Activated naive CD8-positive, alpha-beta T cell treated with anti-CD3 and anti-CD28 coated beads, Interleukin-2, amount 50 U/mL, for 24 hours (primary cell): ENCODE measurements around the gene C6orf47.

ENCODE experiments used
- ATAC-seq: fragments of 150-1000 bp; cut with Tn5 transposase; one replicate; pipeline ENCODE4 v1.10.0; 2021
- DNase-seq: peaks from one replicate; pipeline ENCODE4 v3.0.0; 2021
- H3K27ac Mint-ChIP-seq: one replicate; pipeline ENCODE4 v1.8.0; 2021; ENCODE audit warnings: mild to moderate bottlenecking, mixed read lengths
- H3K27me3 Mint-ChIP-seq: one replicate; pipeline ENCODE4 v1.8.0; 2021; ENCODE audit warnings: mixed read lengths
- H3K36me3 Mint-ChIP-seq: one replicate; pipeline ENCODE4 v1.8.0; 2021; ENCODE audit warnings: low read depth, mixed read lengths
- H3K4me1 Mint-ChIP-seq: one replicate; pipeline ENCODE4 v1.8.0; 2021; ENCODE audit warnings: mixed read lengths
- H3K4me3 Mint-ChIP-seq: one replicate; pipeline ENCODE4 v1.8.0; 2021; ENCODE audit warnings: mild to moderate bottlenecking, moderate library complexity, mixed read lengths
- H3K9me3 Mint-ChIP-seq: one replicate; pipeline ENCODE4 v1.8.0; 2021; ENCODE audit warnings: mixed read lengths

The C6orf47 gene

DNA sequence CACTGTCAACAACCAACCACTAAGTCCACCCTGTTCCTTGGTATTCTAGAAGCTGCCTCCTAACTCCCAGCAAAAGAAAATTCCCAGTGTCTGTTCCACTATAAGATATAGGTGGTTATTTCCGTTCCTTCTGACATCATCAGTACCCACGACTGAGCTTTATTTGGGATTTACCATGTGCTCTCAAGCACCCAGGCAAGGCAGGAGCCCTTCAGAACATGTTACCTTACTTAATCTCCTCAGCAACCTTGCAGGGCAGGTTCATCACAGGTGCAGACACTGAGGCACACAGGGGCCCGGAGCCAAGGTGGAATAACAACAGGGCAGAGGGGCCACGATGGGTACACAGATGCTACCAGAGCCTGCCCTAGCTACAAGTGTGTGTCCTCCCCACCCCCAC lies 31.8 kb upstream of the C6orf47 start:
- H3K27ac Mint-ChIP-seq, result no peak overlapping the region
- no peak for DNase-seq
- peaks cover 20% of the 10 kb centered on the region for H3K36me3 Mint-ChIP-seq
- no peak for ATAC-seq
- no peaks in the 10 kb centered on the region for H3K27me3 Mint-ChIP-seq
- no peaks in the 10 kb centered on the region for H3K9me3 Mint-ChIP-seq
- peaks cover 11% of the 10 kb centered on the region for H3K4me1 Mint-ChIP-seq
- H3K4me3 Mint-ChIP-seq, result no peak overlapping the region

GRCh38 chr6:31691564-31692108 lies 31.1 kb upstream of the C6orf47 start:
- peaks cover 19% of the 10 kb centered on the region for H3K36me3 Mint-ChIP-seq
- H3K27ac Mint-ChIP-seq, result no peak overlapping the region
- H3K9me3 Mint-ChIP-seq, result no peaks in the 10 kb centered on the region
- DNase-seq (no peak), ATAC-seq (no peak)
- H3K4me1 Mint-ChIP-seq, result peaks cover 10% of the 10 kb centered on the region
- H3K4me3 Mint-ChIP-seq, result no peak overlapping the region
- no peaks in the 10 kb centered on the region for H3K27me3 Mint-ChIP-seq

- H3K9me3 Mint-ChIP-seq, result no peaks in the 10 kb centered on the region
- no peak overlapping the region for H3K4me3 Mint-ChIP-seq
- DNase-seq, result no peak
- H3K4me1 Mint-ChIP-seq, result peaks cover 10% of the 10 kb centered on the region
- no peak overlapping the region for H3K27ac Mint-ChIP-seq
- no peaks in the 10 kb centered on the region for H3K27me3 Mint-ChIP-seq
- ATAC-seq, result no peak
- H3K36me3 Mint-ChIP-seq, result peaks cover 18% of the 10 kb centered on the region
These were observed 30.5 kb upstream of the C6orf47 start for GRCh38 chr6:31691078-31691463.

- Mint-ChIP-seq H3K36me3 (peaks cover 15% of the 10 kb centered on the region), H3K9me3 (no peaks in the 10 kb centered on the region), H3K27me3 (no peaks in the 10 kb centered on the region), H3K27ac (peak overlapping the region; percentile 59), H3K4me1 (peaks cover 10% of the 10 kb centered on the region), H3K4me3 (no peak overlapping the region)
- DNase-seq, result no peak
- ATAC-seq, result peak; percentile 44
These were observed 29.9 kb upstream of the C6orf47 start for GRCh38 chr6:31690231-31691077.

GRCh38 chr6:31689249-31690110 lies 28.9 kb upstream of the C6orf47 start:
- Mint-ChIP-seq H3K4me1 (peaks cover 10% of the 10 kb centered on the region), H3K4me3 (no peak overlapping the region), H3K9me3 (no peaks in the 10 kb centered on the region), H3K36me3 (peaks cover 11% of the 10 kb centered on the region), H3K27ac (peak overlapping the region; percentile 59), H3K27me3 (no peaks in the 10 kb centered on the region)
- ATAC-seq (no peak), DNase-seq (no peak)

DNA sequence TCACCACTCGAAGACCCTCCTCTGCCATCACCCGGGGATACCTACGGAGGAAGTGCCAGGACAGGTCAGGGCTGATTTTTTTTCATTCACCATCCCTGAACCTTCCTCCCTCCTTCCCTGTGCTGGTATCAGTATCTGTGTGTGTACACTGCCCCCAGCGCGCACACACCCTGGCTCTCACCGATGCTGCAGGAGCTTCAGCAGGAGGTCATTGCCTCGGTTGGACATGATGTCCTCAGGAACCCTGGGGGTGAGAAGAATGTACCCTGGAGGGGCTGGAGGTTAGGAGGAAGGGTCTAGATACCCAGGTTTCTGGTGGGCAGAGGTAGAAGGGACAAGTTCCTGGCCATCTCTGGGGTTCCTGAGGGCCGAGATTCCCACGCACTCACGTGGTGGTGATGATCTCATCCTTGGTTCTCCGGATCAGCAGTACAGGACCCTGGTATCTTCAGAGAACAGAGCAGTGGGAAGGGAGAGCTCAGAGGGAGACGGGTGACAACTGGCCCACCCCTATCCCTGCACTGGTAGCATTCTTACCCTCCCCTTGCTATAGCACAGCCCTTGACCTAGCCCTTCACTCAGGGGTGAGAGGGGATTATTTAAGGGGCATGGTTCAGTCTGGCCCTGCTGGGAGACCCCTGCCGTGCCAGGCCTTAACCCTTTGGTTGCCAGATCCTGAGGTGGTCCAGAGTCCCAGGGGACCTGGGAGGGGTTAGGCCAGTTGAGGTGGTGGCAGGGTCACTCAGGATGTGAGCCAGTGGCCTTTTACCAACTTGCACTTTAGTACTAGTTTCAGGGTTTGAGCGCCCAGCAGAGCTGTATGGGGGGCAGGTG lies 27.5 kb upstream of the C6orf47 start:
- Mint-ChIP-seq H3K27me3 (no peaks in the 10 kb centered on the region), H3K4me3 (no peak overlapping the region), H3K36me3 (peaks cover 11% of the 10 kb centered on the region), H3K4me1 (peaks cover 10% of the 10 kb centered on the region), H3K27ac (no peak overlapping the region), H3K9me3 (no peaks in the 10 kb centered on the region)
- DNase-seq (no peak), ATAC-seq (no peak)

DNA sequence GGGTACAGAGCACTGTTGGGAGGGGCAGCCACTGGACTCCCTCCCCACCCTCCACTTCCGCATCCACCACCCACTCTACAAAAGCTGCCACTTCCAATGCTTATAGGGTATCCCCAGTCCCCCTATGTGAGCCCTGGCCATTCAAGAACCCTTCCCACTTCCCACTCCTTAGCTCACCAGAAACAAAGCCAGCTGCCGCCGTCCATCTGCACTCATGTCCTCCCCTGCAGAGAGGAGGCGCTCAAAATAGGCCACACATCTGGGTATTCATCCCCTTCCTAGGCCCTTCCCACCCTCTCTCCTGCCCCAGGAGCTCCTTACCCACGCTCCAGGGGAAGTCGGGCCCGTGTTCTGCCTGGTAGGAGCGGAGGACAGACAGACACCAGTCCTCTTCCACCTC lies 26.7 kb upstream of the C6orf47 start:
- ATAC-seq (no peak), DNase-seq (no peak)
- peaks cover 10% of the 10 kb centered on the region for H3K4me1 Mint-ChIP-seq
- no peak overlapping the region for H3K27ac Mint-ChIP-seq
- H3K4me3 Mint-ChIP-seq, result no peak overlapping the region
- H3K36me3 Mint-ChIP-seq, result peaks cover 11% of the 10 kb centered on the region
- H3K27me3 Mint-ChIP-seq, result no peaks in the 10 kb centered on the region
- H3K9me3 Mint-ChIP-seq, result no peaks in the 10 kb centered on the region

- no peak for ATAC-seq
- Mint-ChIP-seq H3K4me3 (no peak overlapping the region), H3K27ac (peak overlapping the region; percentile 2), H3K27me3 (no peaks in the 10 kb centered on the region), H3K36me3 (peaks cover 11% of the 10 kb centered on the region), H3K9me3 (no peaks in the 10 kb centered on the region), H3K4me1 (peaks cover 15% of the 10 kb centered on the region)
- no peak for DNase-seq
These were observed 25.9 kb upstream of the C6orf47 start for GRCh38 chr6:31686483-31686882.

GRCh38 chr6:31683591-31683990 lies 23.0 kb upstream of the C6orf47 start:
- peaks cover 21% of the 10 kb centered on the region for H3K4me1 Mint-ChIP-seq
- ATAC-seq (no peak), DNase-seq (no peak)
- peaks cover 11% of the 10 kb centered on the region for H3K36me3 Mint-ChIP-seq
- H3K4me3 Mint-ChIP-seq, result no peak overlapping the region
- no peak overlapping the region for H3K27ac Mint-ChIP-seq
- no peaks in the 10 kb centered on the region for H3K27me3 Mint-ChIP-seq
- no peaks in the 10 kb centered on the region for H3K9me3 Mint-ChIP-seq

DNA sequence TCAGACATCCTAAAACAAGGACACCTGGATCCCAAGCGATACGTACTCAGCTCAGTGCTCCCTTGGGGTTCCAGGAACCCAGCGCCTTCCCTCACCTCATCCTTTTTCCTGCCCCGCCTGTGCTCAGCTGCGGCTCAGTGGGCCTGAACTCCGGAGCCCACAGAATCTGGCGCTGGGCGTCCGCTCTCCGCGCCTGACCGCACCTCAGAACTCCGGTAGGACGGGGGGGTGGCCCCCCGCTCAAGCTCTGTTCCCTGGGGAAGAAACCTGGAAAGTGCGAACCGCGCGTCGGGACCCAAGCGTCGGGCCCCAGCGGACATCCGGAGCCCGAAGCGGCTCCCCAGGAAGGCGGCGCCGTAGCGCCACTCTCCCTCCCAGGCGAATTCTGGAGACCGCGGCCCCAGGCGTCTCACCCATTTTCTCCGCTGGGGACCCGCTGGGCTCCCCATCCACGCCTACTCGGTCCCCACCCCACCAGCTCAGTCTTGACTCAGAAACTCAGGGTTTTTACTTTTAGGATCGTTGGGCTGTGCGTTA lies 20.6 kb upstream of the C6orf47 start:
- H3K27me3 Mint-ChIP-seq, result no peaks in the 10 kb centered on the region
- H3K9me3 Mint-ChIP-seq, result no peaks in the 10 kb centered on the region
- H3K4me3 Mint-ChIP-seq, result peak overlapping the region; percentile 77
- DNase-seq (peak; percentile 55), ATAC-seq (peak; percentile 73)
- peak overlapping the region; percentile 29 for H3K27ac Mint-ChIP-seq
- H3K4me1 Mint-ChIP-seq, result peaks cover 21% of the 10 kb centered on the region
- peaks cover under 1% of the 10 kb centered on the region for H3K36me3 Mint-ChIP-seq

DNA sequence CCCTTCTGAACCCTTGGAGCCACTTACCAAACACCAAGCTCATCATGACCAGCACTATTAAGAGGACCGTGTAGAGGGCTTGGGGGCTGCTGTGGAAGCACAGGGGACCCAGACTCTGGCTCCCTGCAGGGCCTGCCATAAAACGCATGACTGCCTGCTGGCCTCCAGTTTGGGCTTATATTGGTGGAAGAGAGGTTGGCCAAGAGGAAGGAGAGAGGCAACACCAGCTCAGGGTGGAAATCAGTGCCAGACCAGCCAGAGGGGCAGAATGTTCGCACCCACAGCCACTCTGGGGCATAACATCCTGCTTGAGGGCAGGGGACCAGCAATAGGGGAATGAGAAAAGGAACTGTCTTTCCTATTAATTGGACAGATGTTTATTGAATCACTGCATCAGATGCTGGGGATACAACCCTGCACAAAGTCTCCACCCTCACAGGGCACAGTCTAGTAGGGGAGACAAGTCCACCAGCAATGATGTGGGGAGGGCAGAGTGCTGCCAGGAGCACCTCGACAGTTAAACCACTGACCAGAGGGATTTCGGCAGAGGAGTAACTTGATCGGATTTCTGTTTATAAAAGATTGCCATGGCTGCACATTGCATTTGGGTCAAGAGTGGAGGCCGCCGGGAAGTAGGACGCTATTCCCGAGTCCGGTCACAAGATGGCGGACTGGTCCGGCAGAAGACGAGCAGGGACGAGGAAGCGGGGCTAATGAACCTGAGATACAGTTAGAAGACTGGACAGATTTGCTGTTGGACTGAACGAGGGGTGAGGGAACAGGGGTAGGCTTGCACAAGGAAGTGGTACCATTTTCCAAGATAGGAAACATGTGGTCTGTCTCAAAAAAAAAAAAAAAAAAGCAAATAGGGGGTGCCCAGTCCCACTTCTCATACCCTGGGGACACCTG lies 19.9 kb upstream of the C6orf47 start, which contains the start of gene LY6G5C:
Gene LY6G5C (minus strand): TSS at position 842 of the 909 bp plus-strand sequence. CDS start 694 bp downstream, at position 148.
- H3K27ac Mint-ChIP-seq, result peak within 1 kb of the TSS; percentile 63
- H3K36me3 Mint-ChIP-seq, result no peaks in the 10 kb centered on the region
- peaks cover 21% of the 10 kb centered on the region for H3K4me1 Mint-ChIP-seq
- H3K27me3 Mint-ChIP-seq, result no peaks in the 10 kb centered on the region
- peak; percentile 48 for ATAC-seq
- no peaks in the 10 kb centered on the region for H3K9me3 Mint-ChIP-seq
- DNase-seq, result peak; percentile 70
- peak within 1 kb of the TSS; percentile 77 for H3K4me3 Mint-ChIP-seq

DNA sequence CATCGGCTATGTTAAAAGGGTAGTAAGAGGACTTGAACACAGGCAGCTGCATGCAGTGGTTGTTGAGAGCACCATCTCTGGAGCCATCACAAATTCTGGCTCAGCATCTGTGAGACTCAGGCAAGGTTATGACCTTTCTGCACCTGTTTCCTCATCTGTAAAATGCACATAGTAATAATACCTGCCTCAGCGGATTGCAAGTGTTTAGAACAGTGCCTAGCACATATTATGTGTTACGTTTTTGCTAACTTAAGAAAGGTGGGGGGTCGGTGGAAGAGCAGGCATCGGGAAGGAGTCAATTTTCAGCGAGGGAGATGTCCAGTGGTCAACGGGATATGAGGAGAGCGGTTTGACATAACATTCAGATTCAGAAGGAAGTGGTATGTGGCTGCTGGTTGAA lies 17.4 kb upstream of the C6orf47 start:
- Mint-ChIP-seq H3K27ac (no peak overlapping the region), H3K4me3 (no peak overlapping the region)

DNA sequence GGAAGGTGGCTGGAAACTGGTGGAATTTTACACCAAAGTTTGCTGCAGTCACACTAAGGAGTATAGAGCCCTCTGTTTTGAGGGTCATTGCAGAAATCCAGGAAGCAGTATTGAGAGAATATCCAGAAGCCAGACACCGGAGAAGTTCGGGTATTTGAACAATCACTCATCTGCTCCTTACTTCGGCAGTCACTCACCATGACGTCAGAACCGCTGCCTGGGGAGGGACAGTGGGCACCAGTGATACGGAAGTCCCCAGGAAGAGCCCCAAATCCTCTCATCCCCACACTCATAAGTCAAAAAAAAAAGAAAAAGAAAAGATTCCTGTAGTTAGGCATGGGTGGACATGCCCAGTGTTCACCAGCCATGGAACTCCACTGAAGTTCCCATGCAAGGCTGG lies 16.3 kb upstream of the C6orf47 start:
- Mint-ChIP-seq H3K27ac (no peak overlapping the region), H3K4me3 (no peak overlapping the region), H3K36me3 (peaks cover 15% of the 10 kb centered on the region), H3K4me1 (peaks cover 20% of the 10 kb centered on the region), H3K27me3 (no peaks in the 10 kb centered on the region), H3K9me3 (no peaks in the 10 kb centered on the region)
- DNase-seq (no peak), ATAC-seq (no peak)

More for the DNA sequence above, 17.4 kb upstream of the C6orf47 start:
- peaks cover 8% of the 10 kb centered on the region for H3K36me3 Mint-ChIP-seq
- peaks cover 21% of the 10 kb centered on the region for H3K4me1 Mint-ChIP-seq
- no peaks in the 10 kb centered on the region for H3K27me3 Mint-ChIP-seq
- DNase-seq (no peak), ATAC-seq (no peak)
- no peaks in the 10 kb centered on the region for H3K9me3 Mint-ChIP-seq
